ENCODE measurements around the gene VCP. TPM values are rescaled to one million over a fixed set of nuclear protein-coding genes. Genes with fewer than 3 reads are reported as not detected.

Gene VCP
- total RNA-seq, 2 donors from 2014 or later, result 150 to 157 TPM

DNA sequence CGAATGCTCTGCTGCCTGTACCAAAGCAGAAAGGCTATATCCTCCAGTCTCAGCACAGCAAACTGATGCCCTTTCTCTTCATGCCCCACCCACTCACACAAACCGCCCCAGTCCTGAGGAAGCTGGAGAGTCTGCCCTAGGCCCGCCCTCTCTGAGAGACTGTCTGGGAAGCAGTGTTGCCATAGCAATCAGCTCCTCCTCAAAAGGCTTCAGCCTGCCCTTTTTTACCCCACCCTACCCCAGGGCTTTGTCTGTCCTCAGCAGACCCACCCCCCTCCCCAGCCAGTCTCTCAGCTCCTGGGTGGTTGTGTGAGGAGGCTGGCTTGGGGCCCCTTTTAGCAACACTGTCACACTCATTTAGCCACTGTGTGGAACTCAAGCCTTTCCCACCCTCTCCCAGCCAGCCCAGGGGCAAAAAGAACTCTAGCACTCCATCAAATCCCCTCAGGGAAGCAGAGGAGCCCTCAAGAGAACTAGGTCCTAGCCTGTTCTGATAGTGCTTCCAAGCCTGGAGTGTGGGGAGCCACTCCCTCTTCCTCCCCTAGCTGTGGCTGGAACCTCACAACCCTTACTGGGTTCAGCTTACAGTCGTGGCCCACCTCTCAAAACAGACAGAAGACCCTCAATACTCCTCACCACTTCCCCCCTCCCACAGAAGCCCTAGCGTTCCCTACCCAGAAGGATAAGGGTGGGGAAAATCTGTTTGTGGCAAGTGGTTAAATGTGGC, 41.9 kb upstream of the VCP start:
- peak; percentile 95 for DNase-seq (ENCODE audit: low spot score)
- Histone ChIP-seq H3K27me3 (no peaks in the 10 kb centered on the region), H3K27ac (peak overlapping the region; percentile 90 to 98), H3K9me3 (no peaks in the 10 kb centered on the region), H3K4me3 (peak overlapping the region; percentile 62 to 65), H3K4me1 (peaks cover 0 to 69% of the 10 kb centered on the region in 2 donors), H3K36me3 (no peaks in the 10 kb centered on the region)
- TF ChIP-seq, protein P1, sequence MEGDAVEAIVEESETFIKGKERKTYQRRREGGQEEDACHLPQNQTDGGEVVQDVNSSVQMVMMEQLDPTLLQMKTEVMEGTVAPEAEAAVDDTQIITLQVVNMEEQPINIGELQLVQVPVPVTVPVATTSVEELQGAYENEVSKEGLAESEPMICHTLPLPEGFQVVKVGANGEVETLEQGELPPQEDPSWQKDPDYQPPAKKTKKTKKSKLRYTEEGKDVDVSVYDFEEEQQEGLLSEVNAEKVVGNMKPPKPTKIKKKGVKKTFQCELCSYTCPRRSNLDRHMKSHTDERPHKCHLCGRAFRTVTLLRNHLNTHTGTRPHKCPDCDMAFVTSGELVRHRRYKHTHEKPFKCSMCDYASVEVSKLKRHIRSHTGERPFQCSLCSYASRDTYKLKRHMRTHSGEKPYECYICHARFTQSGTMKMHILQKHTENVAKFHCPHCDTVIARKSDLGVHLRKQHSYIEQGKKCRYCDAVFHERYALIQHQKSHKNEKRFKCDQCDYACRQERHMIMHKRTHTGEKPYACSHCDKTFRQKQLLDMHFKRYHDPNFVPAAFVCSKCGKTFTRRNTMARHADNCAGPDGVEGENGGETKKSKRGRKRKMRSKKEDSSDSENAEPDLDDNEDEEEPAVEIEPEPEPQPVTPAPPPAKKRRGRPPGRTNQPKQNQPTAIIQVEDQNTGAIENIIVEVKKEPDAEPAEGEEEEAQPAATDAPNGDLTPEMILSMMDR (IDR thresholded peaks at IDR 0.05), result no peak

DNA sequence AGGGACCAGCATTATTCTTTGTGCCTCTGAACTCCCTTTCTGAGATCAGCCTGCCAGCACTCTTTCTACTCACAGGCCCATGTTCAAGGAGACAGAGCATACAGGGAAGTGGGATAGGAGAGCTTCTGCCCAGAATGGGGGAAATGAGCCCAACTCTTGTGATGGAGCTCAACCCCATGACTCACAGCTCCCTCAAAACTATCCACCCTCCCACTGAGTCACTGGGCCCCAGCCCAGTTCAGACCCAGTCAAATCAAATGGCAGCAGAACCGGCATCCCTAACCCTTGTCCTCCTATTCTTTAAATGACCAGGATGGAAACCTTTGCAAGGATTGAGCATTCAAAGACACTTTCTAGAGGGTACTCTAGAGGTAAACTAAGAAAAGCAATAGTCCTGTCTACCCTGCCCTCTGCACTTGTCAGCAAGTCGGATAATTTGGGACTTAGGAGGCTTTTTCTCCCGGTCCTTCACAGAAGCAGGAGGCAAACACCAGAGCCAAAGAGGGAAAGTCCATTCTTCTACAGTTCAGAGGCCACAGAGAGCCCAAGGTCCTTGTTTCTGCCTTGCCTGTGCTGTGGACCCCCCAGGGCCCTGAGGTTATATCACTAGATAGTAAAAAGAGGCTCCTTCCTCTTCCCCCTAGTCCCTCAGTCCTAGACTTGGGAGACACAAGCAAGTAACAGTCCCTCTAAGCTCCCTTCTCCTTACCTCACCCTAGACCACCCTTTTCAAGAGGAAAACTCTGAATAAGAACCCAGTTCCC, 40.0 kb upstream of the VCP start:
- peaks cover 0 to 71% of the 10 kb centered on the region in 2 donors for H3K4me1 ChIP-seq
- no peak overlapping the region for H3K4me3 ChIP-seq
- peak; percentile 81 for DNase-seq (ENCODE audit: low spot score)

DNA sequence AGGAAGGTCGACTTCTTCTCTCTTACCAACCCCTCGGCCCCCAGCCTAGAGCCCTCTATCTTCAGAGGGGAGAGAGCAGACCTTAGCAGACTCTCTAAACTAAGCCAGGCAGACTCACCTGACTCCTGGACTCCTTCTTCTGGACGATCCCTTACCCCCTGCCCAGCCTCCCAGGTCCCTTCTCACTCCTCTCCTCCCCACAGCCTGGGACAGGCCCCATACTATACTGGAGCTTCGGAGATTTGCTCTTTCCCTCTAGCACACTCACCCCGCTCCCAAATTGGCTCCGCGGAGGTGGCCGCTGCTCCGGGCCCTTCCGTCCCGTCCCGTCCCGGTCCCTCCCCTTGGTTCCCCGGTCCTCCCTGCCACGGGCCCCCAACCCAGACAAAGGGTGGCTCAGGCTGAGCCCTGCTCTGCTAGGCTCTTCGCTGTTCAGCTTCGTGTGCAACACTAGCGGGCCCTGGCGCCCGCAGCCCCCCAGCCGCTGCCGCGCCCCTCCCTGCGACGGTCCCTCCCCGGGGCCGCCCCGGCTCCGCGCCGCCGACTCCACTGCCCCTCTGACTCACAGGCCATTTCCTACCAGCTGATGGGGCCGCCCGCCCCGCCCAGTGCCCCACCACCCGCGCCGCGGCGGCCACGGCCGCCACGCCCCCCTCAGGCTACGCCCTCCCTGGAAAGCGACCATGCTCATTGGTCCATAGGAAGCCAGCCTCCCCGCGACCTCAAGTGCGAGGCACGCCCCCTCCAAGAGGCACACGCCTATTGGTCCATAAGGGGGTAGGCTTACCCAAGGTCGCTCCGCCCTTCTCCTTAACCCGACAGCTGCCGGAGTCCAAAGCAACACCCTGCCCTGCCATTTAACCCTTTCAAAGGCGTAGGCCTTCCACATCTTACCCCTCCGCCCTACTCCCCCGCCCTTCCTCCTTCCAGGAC, 38.8 kb upstream of the VCP start:
- H3K4me3 ChIP-seq, result peak overlapping the region; percentile 69 to 90
- no peaks in the 10 kb centered on the region for H3K9me3 ChIP-seq
- peaks cover 0 to 60% of the 10 kb centered on the region in 2 donors for H3K4me1 ChIP-seq
- TF ChIP-seq, protein P1 (IDR thresholded peaks at IDR 0.05), result no peak
- no peaks in the 10 kb centered on the region for H3K27me3 ChIP-seq
- DNase-seq (ENCODE audit: low spot score), result peak; percentile 99
- H3K36me3 ChIP-seq, result peaks cover 24% of the 10 kb centered on the region
- H3K27ac ChIP-seq, result peak overlapping the region; percentile 90 to 98

More for the DNA sequence above, 40.0 kb upstream of the VCP start:
- H3K27ac ChIP-seq, result peak overlapping the region; percentile 90 to 98
- TF ChIP-seq, protein P1 (IDR thresholded peaks at IDR 0.05), result no peak
- no peaks in the 10 kb centered on the region for H3K9me3 ChIP-seq
- H3K27me3 ChIP-seq, result no peaks in the 10 kb centered on the region
- peaks cover 12% of the 10 kb centered on the region for H3K36me3 ChIP-seq

DNA sequence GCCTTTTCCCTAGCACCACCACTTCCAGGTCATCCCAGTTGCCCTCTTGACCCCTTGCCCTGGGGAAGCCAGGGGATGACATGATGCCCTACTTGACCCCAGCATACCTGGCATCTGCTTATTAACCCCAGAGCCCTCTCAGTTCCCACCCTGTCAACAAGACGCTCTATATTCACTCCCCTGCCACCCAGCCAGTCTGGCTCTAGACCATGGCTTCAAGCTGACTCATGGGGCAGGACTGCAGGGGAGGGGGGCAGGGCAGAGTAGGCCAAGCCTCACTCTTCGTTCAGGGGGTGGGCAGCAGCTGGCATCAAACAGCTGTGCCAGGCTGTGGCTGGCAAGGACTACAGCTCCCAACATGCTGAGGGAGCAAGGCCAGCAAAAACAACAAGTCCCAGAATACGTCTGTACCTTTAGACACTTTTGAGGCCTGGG, 37.9 kb upstream of the VCP start:
- DNase-seq (ENCODE audit: low spot score), result no peak
- TF ChIP-seq, protein P1 (IDR thresholded peaks at IDR 0.05), result no peak
- peaks cover 33% of the 10 kb centered on the region for H3K36me3 ChIP-seq
- H3K4me3 ChIP-seq, result peak overlapping the region; percentile 69 to 90
- H3K27me3 ChIP-seq, result no peaks in the 10 kb centered on the region
- H3K4me1 ChIP-seq, result peaks cover 0 to 58% of the 10 kb centered on the region in 2 donors
- peak overlapping the region; percentile 90 to 98 for H3K27ac ChIP-seq
- no peaks in the 10 kb centered on the region for H3K9me3 ChIP-seq

DNA sequence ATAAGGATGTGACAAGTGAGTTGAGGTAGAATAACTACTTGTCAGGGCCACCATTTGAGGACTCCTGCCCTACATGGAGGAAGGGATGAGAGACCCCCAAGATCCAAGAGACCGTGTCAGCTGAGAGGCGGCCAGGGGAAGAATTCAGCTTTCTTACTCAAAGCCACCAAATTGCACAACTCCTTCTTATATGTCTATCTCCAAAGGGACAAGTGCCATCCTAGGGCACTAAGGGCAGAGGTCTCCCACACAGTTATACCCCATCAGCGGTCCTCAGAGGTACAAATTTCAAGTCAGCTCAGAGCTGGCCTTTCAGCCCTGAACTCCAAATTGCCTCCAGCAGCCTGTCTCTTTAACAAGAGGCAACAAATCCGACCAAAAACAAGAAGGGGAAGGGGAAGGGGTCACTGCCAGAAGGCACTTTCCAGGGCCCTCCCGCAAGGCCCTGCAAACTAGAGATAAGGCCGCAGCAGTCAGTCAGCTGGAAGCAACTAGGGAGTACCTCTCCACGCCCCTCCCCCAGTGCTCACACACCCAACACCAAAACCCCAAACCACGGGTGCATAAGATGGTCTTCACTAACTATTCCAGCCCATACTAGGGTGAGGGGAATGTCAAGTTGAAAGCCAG, 36.6 kb upstream of the VCP start:
- H3K9me3 ChIP-seq, result no peaks in the 10 kb centered on the region
- peaks cover 0 to 45% of the 10 kb centered on the region in 2 donors for H3K4me1 ChIP-seq
- TF ChIP-seq, protein P1 (IDR thresholded peaks at IDR 0.05), result no peak
- no peak overlapping the region for H3K4me3 ChIP-seq
- no peak overlapping the region for H3K27ac ChIP-seq
- no peaks in the 10 kb centered on the region for H3K27me3 ChIP-seq
- peaks cover 43% of the 10 kb centered on the region for H3K36me3 ChIP-seq
- DNase-seq (ENCODE audit: low spot score), result no peak
